GM12878 (cell line): ENCODE results near the gene GUCA2B.

Source experiments
- EP300 ChIP-seq, 2 experiments: fragments of 150-350 bp in 1 of 2; IDR thresholded peaks; 2 replicates each; pipeline ENCODE4 v1.6.1; 2011 to 2012; ENCODE audit warnings: low read depth in 2 of 2, low read length in 2 of 2, borderline replicate concordance in 1 of 2, improper control_type of control experiment in 1 of 2, inconsistent platforms in 1 of 2; ENCODE audit not compliant: control insufficient read depth in 1 of 2
- ESRRA ChIP-seq: IDR thresholded peaks from 2 replicates; pipeline ENCODE4 v1.6.1; 2012; ENCODE audit warnings: mild to moderate bottlenecking, low read length, improper control_type of control experiment
- HDAC6 ChIP-seq: fragments of 200-600 bp; sonication (generic); IDR thresholded peaks from one replicate; pipeline ENCODE4 v1.8.0; 2017; ENCODE audit warnings: antibody characterized with exemption; ENCODE audit not compliant: unreplicated experiment
- RFX5 ChIP-seq: IDR thresholded peaks from 2 replicates; pipeline ENCODE4 v1.6.1; 2011; ENCODE audit warnings: low read depth, low read length, improper control_type of control experiment
- SIX5 ChIP-seq: IDR thresholded peaks from 2 replicates; pipeline ENCODE4 v1.6.1; 2011; ENCODE audit warnings: mild to moderate bottlenecking, low read depth, low read length, moderate library complexity; ENCODE audit not compliant: severe bottlenecking
- SMAD5 ChIP-seq: IDR thresholded peaks from 2 replicates; pipeline ENCODE4 v1.6.1; 2016; ENCODE audit warnings: antibody characterized with exemption, low read depth
- TF ChIP-seq, protein P1 (sequence below), 3 experiments: IDR thresholded peaks in 2 of 3; conservative IDR thresholded peaks in 1 of 3; 2 replicates each; pipeline ENCODE4 v1.5.1; 2011; ENCODE audit warnings: low read depth in 3 of 3, low read length in 3 of 3, mild to moderate bottlenecking in 3 of 3, control low read depth in 2 of 3, moderate library complexity in 2 of 3, inconsistent platforms in 1 of 3, mixed read lengths in 1 of 3; ENCODE audit not compliant: control insufficient read depth in 2 of 3, insufficient read depth in 1 of 3; ENCODE audit errors: extremely low read depth in 1 of 3
- TF ChIP-seq, protein P2 (sequence below): IDR thresholded peaks from 2 replicates; pipeline ENCODE4 v1.6.1; 2011; ENCODE audit warnings: low read depth, mild to moderate bottlenecking, low read length, moderate library complexity, borderline replicate concordance; ENCODE audit errors: extremely low read depth
- TF ChIP-seq, protein P3 (sequence below): fragments of 450-650 bp; IDR thresholded peaks from 2 replicates; pipeline ENCODE4 v1.6.1; 2017; ENCODE audit warnings: mild to moderate bottlenecking, moderate library complexity

DNA sequence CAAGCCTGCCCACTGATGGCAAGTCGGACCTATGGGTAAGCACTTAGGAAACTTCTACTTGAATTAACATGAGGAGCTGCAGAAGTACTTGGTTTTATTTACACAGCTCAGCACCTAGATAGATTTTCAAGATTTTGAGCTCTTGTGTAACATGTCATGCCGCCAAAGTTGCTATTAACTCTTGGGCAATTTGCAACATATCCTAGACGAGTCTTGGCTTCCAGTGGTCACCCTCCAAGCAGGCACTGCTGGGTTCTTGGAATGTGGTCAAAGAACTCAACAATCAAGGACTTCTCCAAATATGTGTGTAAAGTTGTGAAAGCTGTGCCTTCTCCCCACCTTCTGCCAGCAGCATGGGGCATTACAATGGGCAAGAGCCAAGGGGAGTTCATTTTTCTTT is 17.8 kb upstream of the GUCA2B start:
- TF ChIP-seq, protein P1, sequence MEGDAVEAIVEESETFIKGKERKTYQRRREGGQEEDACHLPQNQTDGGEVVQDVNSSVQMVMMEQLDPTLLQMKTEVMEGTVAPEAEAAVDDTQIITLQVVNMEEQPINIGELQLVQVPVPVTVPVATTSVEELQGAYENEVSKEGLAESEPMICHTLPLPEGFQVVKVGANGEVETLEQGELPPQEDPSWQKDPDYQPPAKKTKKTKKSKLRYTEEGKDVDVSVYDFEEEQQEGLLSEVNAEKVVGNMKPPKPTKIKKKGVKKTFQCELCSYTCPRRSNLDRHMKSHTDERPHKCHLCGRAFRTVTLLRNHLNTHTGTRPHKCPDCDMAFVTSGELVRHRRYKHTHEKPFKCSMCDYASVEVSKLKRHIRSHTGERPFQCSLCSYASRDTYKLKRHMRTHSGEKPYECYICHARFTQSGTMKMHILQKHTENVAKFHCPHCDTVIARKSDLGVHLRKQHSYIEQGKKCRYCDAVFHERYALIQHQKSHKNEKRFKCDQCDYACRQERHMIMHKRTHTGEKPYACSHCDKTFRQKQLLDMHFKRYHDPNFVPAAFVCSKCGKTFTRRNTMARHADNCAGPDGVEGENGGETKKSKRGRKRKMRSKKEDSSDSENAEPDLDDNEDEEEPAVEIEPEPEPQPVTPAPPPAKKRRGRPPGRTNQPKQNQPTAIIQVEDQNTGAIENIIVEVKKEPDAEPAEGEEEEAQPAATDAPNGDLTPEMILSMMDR (IDR thresholded peaks at IDR 0.05 in 2 of 3, conservative IDR thresholded peaks at IDR 0.05 in 1 of 3; ENCODE audit: control insufficient read depth in 2 of 3, extremely low read depth in 1 of 3, insufficient read depth in 1 of 3, low read depth in 3 of 3, low read length in 3 of 3): no peak
- no peak for TF ChIP-seq EP300 (IDR thresholded peaks at IDR 0.05; ENCODE audit: borderline replicate concordance in 1 of 2, control insufficient read depth in 1 of 2, low read depth in 2 of 2, low read length in 2 of 2)
- TF ChIP-seq, protein P2, sequence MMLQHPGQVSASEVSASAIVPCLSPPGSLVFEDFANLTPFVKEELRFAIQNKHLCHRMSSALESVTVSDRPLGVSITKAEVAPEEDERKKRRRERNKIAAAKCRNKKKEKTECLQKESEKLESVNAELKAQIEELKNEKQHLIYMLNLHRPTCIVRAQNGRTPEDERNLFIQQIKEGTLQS: no peak
- TF ChIP-seq, protein P3, sequence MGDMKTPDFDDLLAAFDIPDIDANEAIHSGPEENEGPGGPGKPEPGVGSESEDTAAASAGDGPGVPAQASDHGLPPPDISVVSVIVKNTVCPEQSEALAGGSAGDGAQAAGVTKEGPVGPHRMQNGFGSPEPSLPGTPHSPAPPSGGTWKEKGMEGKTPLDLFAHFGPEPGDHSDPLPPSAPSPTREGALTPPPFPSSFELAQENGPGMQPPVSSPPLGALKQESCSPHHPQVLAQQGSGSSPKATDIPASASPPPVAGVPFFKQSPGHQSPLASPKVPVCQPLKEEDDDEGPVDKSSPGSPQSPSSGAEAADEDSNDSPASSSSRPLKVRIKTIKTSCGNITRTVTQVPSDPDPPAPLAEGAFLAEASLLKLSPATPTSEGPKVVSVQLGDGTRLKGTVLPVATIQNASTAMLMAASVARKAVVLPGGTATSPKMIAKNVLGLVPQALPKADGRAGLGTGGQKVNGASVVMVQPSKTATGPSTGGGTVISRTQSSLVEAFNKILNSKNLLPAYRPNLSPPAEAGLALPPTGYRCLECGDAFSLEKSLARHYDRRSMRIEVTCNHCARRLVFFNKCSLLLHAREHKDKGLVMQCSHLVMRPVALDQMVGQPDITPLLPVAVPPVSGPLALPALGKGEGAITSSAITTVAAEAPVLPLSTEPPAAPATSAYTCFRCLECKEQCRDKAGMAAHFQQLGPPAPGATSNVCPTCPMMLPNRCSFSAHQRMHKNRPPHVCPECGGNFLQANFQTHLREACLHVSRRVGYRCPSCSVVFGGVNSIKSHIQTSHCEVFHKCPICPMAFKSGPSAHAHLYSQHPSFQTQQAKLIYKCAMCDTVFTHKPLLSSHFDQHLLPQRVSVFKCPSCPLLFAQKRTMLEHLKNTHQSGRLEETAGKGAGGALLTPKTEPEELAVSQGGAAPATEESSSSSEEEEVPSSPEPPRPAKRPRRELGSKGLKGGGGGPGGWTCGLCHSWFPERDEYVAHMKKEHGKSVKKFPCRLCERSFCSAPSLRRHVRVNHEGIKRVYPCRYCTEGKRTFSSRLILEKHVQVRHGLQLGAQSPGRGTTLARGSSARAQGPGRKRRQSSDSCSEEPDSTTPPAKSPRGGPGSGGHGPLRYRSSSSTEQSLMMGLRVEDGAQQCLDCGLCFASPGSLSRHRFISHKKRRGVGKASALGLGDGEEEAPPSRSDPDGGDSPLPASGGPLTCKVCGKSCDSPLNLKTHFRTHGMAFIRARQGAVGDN: no peak
- no peak for TF ChIP-seq SIX5
- no peak for TF ChIP-seq RFX5
- no peak for TF ChIP-seq HDAC6
- no peak for TF ChIP-seq SMAD5
- no peak for TF ChIP-seq ESRRA
